OCI-LY3 (cell line): ENCODE measurements around the gene YY1.

ENCODE experiments used
- CTCF ChIP-seq: fragments of 200-600, 300-600 bp; sonication (generic); IDR thresholded peaks from 2 replicates; pipeline ENCODE4 v1.5.1; 2014; ENCODE audit warnings: antibody characterized with exemption, low read length, low read depth
- EZH2phosphoT487 ChIP-seq: fragments of 200-600 bp; shearing (Covaris generic); IDR thresholded peaks from 2 replicates; pipeline ENCODE4 v1.6.1; 2018; ENCODE audit warnings: antibody characterized with exemption, mixed run types, low read depth

- TF ChIP-seq EZH2phosphoT487 (no peak), CTCF (no peak)
Measured at GRCh38 chr14:100325958-100326357, 87.0 kb downstream of the YY1 start.
